HepG2 (cell line): ENCODE results near the gene PLOD3. TPM values are rescaled to one million over a fixed set of nuclear protein-coding genes. Genes with fewer than 3 reads are reported as not detected.

Experiments used
- HMGA1 ChIP-seq: sonication (generic); formaldehyde crosslinking; conservative IDR thresholded peaks from 2 replicates; pipeline ENCODE4 v1.4.0; 2020; ENCODE audit warnings: missing genetic modification reagents
- IRF9 ChIP-seq: sonication (generic); formaldehyde crosslinking; IDR thresholded peaks from 2 replicates; pipeline ENCODE4 v1.8.0; 2022; ENCODE audit warnings: missing genetic modification reagents, mild to moderate bottlenecking, borderline replicate concordance
- KDM2A ChIP-seq: sonication (generic); formaldehyde crosslinking; IDR thresholded peaks from 2 replicates; pipeline ENCODE4 v1.4.0; 2020; ENCODE audit warnings: low read depth, missing genetic modification reagents, borderline replicate concordance
- KDM4B ChIP-seq: sonication (generic); formaldehyde crosslinking; IDR thresholded peaks from 2 replicates; pipeline ENCODE4 v1.4.0; 2020; ENCODE audit warnings: missing genetic modification reagents
- NAIF1 ChIP-seq: sonication (generic); formaldehyde crosslinking; IDR thresholded peaks from 2 replicates; pipeline ENCODE4 v1.5.0; 2020; ENCODE audit warnings: mild to moderate bottlenecking, missing genetic modification reagents, borderline replicate concordance
- NCOA2 ChIP-seq: sonication (generic); formaldehyde crosslinking; IDR thresholded peaks from 2 replicates; pipeline ENCODE4 v1.8.0; 2022; ENCODE audit warnings: inconsistent platforms
- NKX3-1 ChIP-seq: sonication (generic); formaldehyde crosslinking; IDR thresholded peaks from 2 replicates; pipeline ENCODE4 v1.5.0; 2020; ENCODE audit warnings: missing genetic modification reagents
- PHF20 ChIP-seq: sonication (generic); formaldehyde crosslinking; IDR thresholded peaks from 2 replicates; pipeline ENCODE4 v1.5.0; 2020; ENCODE audit warnings: mild to moderate bottlenecking, missing genetic modification reagents
- POLR2AphosphoS5 ChIP-seq: IDR thresholded peaks from 2 replicates; pipeline ENCODE4 v1.6.1; 2012; ENCODE audit warnings: low read depth, low read length
- RORA ChIP-seq: sonication (generic); formaldehyde crosslinking; IDR thresholded peaks from 2 replicates; pipeline ENCODE4 v1.5.0; 2020; ENCODE audit warnings: mild to moderate bottlenecking, missing genetic modification reagents, moderate library complexity
- XRCC5 ChIP-seq: fragments of 200-400 bp; formaldehyde crosslinking; optimal IDR thresholded peaks from 2 replicates; pipeline ENCODE3; 2017; ENCODE audit warnings: mild to moderate bottlenecking, low read length
- ZMAT3 ChIP-seq: sonication (generic); formaldehyde crosslinking; conservative IDR thresholded peaks from 2 replicates; pipeline ENCODE4 v1.7.0; 2021; ENCODE audit warnings: missing genetic modification reagents
- ZNF512B ChIP-seq: sonication (generic); formaldehyde crosslinking; IDR thresholded peaks from 2 replicates; pipeline ENCODE4 v1.5.1; 2020; ENCODE audit warnings: missing genetic modification reagents, mild to moderate bottlenecking, borderline replicate concordance
- ZNF558 ChIP-seq: sonication (generic); formaldehyde crosslinking; IDR thresholded peaks from 2 replicates; pipeline ENCODE4 v1.9.0; 2022; ENCODE audit warnings: mild to moderate bottlenecking, missing genetic modification reagents, borderline replicate concordance
- ZNF7 ChIP-seq: IDR thresholded peaks from 2 replicates; pipeline ENCODE4 v1.6.1; 2016; ENCODE audit warnings: missing biosample characterization, missing genetic modification reagents
- ZNF720 ChIP-seq: sonication (generic); formaldehyde crosslinking; IDR thresholded peaks from 2 replicates; pipeline ENCODE4 v1.4.0; 2020; ENCODE audit warnings: missing genetic modification reagents
- ZNF768 ChIP-seq: sonication (generic); formaldehyde crosslinking; IDR thresholded peaks from 2 replicates; pipeline ENCODE4 v1.4.0; 2020; ENCODE audit warnings: missing genetic modification reagents
- polyA plus RNA-seq, 8 experiments: library from polyadenylated mRNA; depleted of rRNA in 3 of 8; stranded (reverse) in 7 of 8; unstranded in 1 of 8; fragments of >200 nt; fragmentation: Illumina TruSeq in 4 of 8; extraction: Trizol in 4 of 8; gene quantifications; 2 replicates each; pipeline versions ENCODE4 v1.2.1 to v1.2.3, GENCODE V29; 2011 to 2016; ENCODE audit warnings: low read depth in 4 of 8, missing spikeins in 1 of 8, mixed read lengths in 1 of 8; ENCODE audit not compliant: insufficient read depth in 1 of 8
- total RNA-seq, 5 experiments: library from RNA; depleted of rRNA; stranded (reverse); fragments of >200 nt; fragmentation: Illumina TruSeq; extraction: Trizol; gene quantifications; 2 replicates each; pipeline ENCODE4 v1.2.3, GENCODE V29; 2016; ENCODE audit warnings: low read depth in 1 of 5
- TF ChIP-seq, protein P1 (sequence below): IDR thresholded peaks from 2 replicates; pipeline ENCODE4 v1.6.1; 2012; ENCODE audit warnings: low read depth, low read length, improper control_type of control experiment
- TF ChIP-seq, protein P2 (sequence below): sonication (generic); formaldehyde crosslinking; IDR thresholded peaks from 2 replicates; pipeline ENCODE4 v1.4.0; 2020; ENCODE audit warnings: missing genetic modification reagents, borderline replicate concordance
- TF ChIP-seq, protein P3 (sequence below): sonication (generic); formaldehyde crosslinking; IDR thresholded peaks from 2 replicates; pipeline ENCODE4 v1.5.0; 2020; ENCODE audit warnings: mild to moderate bottlenecking, missing genetic modification reagents, borderline replicate concordance

The PLOD3 gene
- total and polyA plus RNA-seq, 2 of the 13 experiments (the other 11 are each of a cell fraction or from before 2014, with no cell fraction given), result 65.8 to 67.4 TPM

DNA sequence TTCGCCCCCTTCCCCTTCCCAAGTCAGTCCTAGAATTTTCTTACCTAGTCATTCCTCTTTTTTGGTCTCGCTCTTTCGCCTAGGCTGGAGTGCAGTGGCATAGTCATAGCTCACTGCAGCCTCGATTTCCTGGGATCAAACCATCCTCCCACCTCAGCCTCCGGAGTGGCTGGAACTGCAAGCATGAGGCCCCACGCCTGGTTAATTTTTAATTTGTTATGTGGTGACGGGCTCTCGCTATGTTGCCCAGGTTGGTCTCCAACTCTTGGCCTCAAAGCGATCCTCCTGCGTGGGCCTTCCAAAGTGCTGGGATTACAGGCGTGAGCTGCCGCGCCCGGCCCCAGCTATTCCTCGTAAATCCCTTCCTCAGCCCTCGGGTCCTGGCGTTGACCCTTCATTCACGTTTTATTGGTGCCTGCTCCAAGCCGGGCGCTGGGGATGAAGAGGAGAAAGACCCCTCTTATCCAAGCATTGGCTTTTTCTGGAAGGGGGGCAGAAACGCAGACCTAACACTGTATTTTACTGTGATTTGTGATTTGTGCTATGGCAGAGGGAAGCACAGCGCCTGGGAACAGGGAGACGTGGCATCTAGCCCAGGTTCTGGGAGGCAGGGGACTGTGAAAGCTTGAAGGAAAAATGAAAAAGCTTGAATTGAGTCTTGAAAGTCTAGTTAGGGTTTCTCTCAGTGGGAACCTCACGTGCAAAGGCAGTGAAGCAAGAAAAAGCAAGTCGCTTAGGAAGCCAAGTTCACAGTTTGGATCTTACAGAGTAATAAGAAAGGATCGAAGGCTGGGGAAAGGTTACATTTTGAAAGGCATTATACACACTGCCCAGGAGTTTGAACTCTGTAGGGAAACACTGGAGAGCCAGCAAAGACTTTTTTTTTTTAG lies 1.1 kb upstream of the PLOD3 start (continued):
- TF ChIP-seq, protein P1, sequence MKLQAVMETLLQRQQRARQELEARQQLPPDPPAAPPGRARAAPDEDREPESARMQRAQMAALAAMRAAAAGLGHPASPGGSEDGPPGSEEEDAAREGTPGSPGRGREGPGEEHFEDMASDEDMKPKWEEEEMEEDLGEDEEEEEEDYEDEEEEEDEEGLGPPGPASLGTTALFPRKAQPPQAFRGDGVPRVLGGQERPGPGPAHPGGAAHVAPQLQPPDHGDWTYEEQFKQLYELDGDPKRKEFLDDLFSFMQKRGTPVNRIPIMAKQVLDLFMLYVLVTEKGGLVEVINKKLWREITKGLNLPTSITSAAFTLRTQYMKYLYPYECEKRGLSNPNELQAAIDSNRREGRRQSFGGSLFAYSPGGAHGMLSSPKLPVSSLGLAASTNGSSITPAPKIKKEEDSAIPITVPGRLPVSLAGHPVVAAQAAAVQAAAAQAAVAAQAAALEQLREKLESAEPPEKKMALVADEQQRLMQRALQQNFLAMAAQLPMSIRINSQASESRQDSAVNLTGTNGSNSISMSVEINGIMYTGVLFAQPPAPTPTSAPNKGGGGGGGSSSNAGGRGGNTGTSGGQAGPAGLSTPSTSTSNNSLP, result peak; percentile 39; the same call in 1 of the 2 replicates
- TF ChIP-seq ZMAT3, result no peak
- TF ChIP-seq, protein P2, sequence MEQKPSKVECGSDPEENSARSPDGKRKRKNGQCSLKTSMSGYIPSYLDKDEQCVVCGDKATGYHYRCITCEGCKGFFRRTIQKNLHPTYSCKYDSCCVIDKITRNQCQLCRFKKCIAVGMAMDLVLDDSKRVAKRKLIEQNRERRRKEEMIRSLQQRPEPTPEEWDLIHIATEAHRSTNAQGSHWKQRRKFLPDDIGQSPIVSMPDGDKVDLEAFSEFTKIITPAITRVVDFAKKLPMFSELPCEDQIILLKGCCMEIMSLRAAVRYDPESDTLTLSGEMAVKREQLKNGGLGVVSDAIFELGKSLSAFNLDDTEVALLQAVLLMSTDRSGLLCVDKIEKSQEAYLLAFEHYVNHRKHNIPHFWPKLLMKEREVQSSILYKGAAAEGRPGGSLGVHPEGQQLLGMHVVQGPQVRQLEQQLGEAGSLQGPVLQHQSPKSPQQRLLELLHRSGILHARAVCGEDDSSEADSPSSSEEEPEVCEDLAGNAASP (CRISPR knock-in tag), result no peak
- 0 out of 2 replicates have a peak, but pooled peaks have one; percentile 21 for TF ChIP-seq NAIF1 (CRISPR knock-in tag)
- no peak for TF ChIP-seq ZNF558 (CRISPR knock-in tag)
- 0 out of 2 replicates have a peak, but pooled peaks have one; percentile 30 for TF ChIP-seq ZNF768 (CRISPR knock-in tag)
- TF ChIP-seq RORA, result no peak
- peak; percentile 55; the same call in 1 of the 2 replicates for TF ChIP-seq PHF20 (CRISPR knock-in tag)
- TF ChIP-seq KDM2A, result peak; percentile 14; the same call in 1 of the 2 replicates
- TF ChIP-seq KDM4B (CRISPR knock-in tag), result no peak
- TF ChIP-seq NKX3-1 (CRISPR knock-in tag), result no peak
- TF ChIP-seq XRCC5, result peak; percentile 59
- TF ChIP-seq, protein P3, sequence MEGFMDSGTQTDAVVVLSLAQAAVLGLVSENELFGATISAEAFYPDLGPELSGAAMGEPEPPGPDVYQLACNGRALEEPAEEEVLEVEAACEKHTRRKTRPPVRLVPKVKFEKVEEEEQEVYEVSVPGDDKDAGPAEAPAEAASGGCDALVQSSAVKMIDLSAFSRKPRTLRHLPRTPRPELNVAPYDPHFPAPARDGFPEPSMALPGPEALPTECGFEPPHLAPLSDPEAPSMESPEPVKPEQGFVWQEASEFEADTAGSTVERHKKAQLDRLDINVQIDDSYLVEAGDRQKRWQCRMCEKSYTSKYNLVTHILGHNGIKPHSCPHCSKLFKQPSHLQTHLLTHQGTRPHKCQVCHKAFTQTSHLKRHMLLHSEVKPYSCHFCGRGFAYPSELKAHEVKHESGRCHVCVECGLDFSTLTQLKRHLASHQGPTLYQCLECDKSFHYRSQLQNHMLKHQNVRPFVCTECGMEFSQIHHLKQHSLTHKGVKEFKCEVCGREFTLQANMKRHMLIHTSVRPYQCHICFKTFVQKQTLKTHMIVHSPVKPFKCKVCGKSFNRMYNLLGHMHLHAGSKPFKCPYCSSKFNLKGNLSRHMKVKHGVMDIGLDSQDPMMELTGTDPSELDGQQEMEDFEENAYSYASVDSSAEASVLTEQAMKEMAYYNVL (CRISPR knock-in tag), result no peak
- TF ChIP-seq ZNF7 (CRISPR knock-in tag), result no peak
- no peak for TF ChIP-seq ZNF720
- no peak for TF ChIP-seq IRF9 (CRISPR knock-in tag)
- TF ChIP-seq ZNF512B (CRISPR knock-in tag), result 0 out of 2 replicates have a peak, but pooled peaks have one; percentile 48
- no peak for TF ChIP-seq HMGA1 (CRISPR knock-in tag)
- TF ChIP-seq NCOA2 (CRISPR knock-in tag), result peak; percentile 13; the same call in 1 of the 2 replicates
- 0 out of 2 replicates have a peak, but pooled peaks have one; percentile 32 for TF ChIP-seq POLR2AphosphoS5
